Activated naive CD8-positive, alpha-beta T cell treated with anti-CD3 and anti-CD28 coated beads for 36 hours (primary cell): Measurements from ENCODE around the gene LIMK2. TPM values are rescaled to one million over a fixed set of nuclear protein-coding genes. Genes with fewer than 3 reads are reported as not detected.
"Not testable (repeated sequence)": the region's sequence is repeated elsewhere in the genome, so short reads cannot be mapped to it uniquely, and the experiment has no call there.

ENCODE experiments used
- DNase-seq: peaks from one replicate; pipeline ENCODE4 v3.0.0; 2021
- H3K27ac Mint-ChIP-seq: one replicate; pipeline ENCODE4 v1.8.0; 2022; ENCODE audit warnings: mild to moderate bottlenecking, moderate library complexity, mixed read lengths
- H3K27me3 Mint-ChIP-seq: one replicate; pipeline ENCODE4 v1.8.0; 2022; ENCODE audit warnings: mild to moderate bottlenecking, mixed read lengths
- H3K36me3 Mint-ChIP-seq: one replicate; pipeline ENCODE4 v1.8.0; 2021; ENCODE audit warnings: mild to moderate bottlenecking, mixed read lengths
- H3K4me1 Mint-ChIP-seq: one replicate; pipeline ENCODE4 v1.8.0; 2021; ENCODE audit warnings: mixed read lengths
- H3K4me3 Mint-ChIP-seq: one replicate; pipeline ENCODE4 v1.8.0; 2022; ENCODE audit warnings: mild to moderate bottlenecking, moderate library complexity, mixed read lengths
- H3K9me3 Mint-ChIP-seq: one replicate; pipeline ENCODE4 v1.8.0; 2022; ENCODE audit warnings: mixed read lengths
- total RNA-seq, 2 experiments: library from RNA; stranded (reverse); gene quantifications; one replicate each; pipeline ENCODE4 v1.2.3, GENCODE V29; 2021

LIMK2 gene
- total RNA-seq, 2 experiments from 2014 or later, result 28.9 to 30.1 TPM

DNA sequence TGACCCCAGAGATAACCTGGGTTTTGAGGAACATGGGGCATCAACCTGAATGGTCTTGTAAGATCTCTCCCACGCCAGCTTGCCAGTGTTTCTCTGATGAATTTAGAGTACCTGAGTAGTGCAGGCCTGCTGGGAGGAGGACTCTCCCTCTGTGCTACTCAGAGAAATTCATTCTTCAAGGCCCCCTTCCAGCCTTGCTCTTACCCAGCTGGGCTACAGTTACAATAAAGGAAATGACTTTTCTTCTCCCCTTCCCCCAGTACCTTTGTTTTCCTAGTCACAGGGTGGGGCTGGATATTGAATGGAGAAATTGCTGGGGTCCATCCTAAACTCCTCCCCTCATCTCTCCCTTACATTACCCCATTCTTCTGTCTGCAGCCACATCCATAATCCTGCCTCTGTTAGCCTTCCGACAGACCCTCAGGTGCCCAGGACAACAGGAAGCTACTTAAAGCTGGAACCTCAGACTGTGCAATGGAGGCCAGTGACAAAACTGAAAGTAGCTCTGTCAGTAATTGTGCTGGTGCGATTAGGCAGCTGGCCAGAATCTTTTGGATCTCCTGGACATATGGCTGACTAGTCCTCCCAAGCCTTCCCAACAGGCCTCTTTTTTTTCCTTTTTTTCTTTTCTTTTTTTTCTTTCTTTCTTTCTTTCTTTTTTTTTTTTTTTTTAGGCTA lies 17.4 kb downstream of the LIMK2 start:
- peaks cover 4% of the 10 kb centered on the region for H3K36me3 Mint-ChIP-seq
- no peak overlapping the region for H3K4me3 Mint-ChIP-seq
- H3K9me3 Mint-ChIP-seq, result no peaks in the 10 kb centered on the region
- H3K4me1 Mint-ChIP-seq, result peaks cover 20% of the 10 kb centered on the region
- H3K27me3 Mint-ChIP-seq, result no peaks in the 10 kb centered on the region
- no peak for DNase-seq
- H3K27ac Mint-ChIP-seq, result peak overlapping the region; percentile 78

DNA sequence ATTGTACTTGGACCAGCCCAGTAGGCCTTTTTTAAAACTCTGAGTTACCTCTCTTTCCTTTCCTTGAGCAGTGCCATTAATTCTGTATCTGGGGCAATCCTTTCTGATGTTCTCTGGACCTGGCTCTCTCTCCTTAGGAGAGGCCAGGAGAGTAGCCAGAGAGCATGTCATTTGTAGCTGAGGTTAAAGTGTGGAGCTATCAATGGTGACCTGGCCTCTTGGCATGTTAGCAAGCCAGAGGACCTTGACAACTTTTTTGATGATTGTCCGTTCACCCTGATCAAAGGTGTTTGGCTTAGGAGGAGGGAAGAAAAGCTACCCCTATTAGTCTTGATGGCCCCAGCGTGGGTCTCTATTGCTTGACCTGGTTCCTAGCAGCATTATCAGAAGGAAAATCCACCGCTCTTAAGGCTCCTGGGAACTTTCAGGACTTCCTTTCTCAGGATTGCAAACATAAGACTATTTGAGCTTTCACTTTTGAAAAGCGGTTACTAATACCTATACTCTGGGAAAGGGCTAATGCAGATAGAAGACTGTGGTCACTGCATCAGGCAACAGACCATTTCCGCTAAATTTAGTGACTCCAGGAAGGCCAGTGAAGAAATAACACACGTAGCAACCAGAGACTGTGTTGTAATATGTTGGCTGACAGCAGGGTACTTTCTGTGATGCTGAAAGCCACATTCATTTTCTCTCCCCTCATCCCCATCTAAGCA lies 18.2 kb downstream of the LIMK2 start:
- Mint-ChIP-seq H3K36me3 (peaks cover 6% of the 10 kb centered on the region), H3K4me1 (peaks cover 23% of the 10 kb centered on the region), H3K4me3 (no peak overlapping the region), H3K9me3 (no peaks in the 10 kb centered on the region), H3K27ac (peak overlapping the region; percentile 61), H3K27me3 (no peaks in the 10 kb centered on the region)
- DNase-seq, result no peak

DNA sequence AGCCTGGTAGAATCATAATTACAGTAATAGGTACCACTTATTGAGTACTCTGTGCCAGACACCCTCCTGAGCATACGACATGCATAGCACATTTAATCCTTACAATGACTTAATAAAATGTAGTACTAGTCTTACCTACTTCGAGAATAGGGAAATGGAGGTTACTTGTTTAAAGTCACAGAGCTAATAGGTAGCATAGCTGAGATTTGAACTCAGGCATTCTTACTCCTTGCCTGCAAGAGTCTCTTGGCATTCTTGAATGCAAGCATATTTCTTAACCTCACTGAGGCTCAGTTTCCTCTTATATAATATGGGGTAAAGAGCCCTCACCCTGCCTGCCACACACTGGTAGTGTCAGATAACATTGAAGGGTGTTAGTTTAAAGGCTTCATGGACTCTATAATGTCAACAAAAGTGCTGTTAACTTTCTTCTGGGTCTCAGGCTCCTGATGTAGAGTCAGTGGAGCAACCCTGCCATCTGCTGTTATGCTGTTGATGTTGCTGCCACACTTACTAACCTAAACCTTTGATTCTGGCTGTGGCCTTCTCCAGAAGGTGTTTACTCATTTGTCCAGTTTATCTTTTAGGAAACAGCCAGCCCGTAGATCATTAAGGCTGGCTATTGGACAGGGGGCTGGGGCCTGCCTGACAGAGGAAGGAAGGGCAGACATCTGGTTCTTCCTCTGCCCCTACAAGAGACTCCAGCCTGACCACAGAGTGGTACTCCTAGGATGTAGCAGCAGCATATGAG lies 18.9 kb downstream of the LIMK2 start:
- DNase-seq, result no peak
- Mint-ChIP-seq H3K36me3 (peaks cover 3% of the 10 kb centered on the region), H3K4me1 (peaks cover 23% of the 10 kb centered on the region), H3K27me3 (no peaks in the 10 kb centered on the region), H3K27ac (no peak overlapping the region), H3K9me3 (no peaks in the 10 kb centered on the region), H3K4me3 (no peak overlapping the region)

DNA sequence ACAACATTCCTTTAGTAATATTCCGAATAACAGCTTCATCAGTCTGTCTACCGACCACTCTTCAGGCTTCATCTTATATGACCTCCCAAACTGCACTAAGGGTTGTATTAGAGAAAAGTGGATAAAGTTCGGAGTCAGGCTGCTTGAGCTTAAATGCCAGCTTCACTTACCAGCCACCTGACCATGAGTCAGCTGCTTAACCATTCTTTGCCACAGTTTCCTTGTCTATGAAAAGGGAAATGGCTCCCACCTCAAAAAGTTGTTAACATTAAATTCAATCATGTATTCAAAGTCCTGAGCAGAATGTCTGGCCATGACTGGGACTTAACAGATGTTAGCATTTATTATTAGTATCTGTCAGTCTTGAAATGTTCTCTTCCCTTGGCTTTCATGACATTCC lies 20.9 kb downstream of the LIMK2 start:
- Mint-ChIP-seq H3K36me3 (peaks cover 2% of the 10 kb centered on the region), H3K4me3 (no peak overlapping the region), H3K4me1 (peaks cover 23% of the 10 kb centered on the region), H3K9me3 (no peaks in the 10 kb centered on the region), H3K27ac (no peak overlapping the region), H3K27me3 (no peaks in the 10 kb centered on the region)
- DNase-seq, result no peak

DNA sequence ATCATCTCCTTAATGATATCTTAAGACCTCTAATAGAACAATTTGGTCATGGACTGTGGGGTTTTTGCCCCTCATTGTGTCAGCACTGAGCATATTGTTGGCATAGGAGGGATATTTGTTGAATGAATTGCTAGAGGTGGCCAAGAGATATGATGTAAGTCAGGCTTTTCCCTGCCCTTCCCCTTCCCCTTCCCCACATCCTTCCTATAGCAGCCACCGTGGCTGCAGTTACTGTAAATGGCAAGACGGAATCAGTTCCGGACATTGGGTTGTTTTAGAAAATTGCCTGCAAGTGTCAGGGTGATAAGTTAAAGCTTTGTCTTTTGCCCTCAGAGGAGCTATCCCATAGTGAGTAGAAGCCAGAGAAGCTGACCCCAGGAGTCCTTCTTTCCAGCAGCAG lies 23.0 kb downstream of the LIMK2 start:
- Mint-ChIP-seq H3K4me1 (peaks cover 13% of the 10 kb centered on the region), H3K36me3 (peaks cover 4% of the 10 kb centered on the region), H3K4me3 (no peak overlapping the region), H3K9me3 (no peaks in the 10 kb centered on the region), H3K27ac (no peak overlapping the region), H3K27me3 (no peaks in the 10 kb centered on the region)
- DNase-seq, result no peak

DNA sequence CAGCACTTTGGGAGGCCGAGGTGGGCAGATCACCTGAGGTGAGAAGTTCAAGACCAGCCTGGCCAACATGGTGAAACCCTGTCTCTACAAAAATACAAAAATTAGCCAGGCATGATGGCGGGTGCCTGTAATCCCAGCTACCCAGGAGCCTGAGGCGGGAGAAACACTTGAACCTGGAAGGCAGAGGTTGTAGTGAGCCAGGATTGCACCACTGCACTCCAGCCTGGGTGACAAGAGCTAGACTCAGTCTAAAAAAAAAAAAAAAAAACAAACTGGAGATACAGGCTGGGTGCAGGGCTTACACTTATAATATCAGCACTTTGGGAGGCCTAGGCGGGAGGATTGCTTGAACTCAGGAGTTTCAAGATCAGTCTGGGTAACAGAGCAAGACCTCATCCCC lies 23.9 kb downstream of the LIMK2 start:
- not testable (repeated sequence) for H3K4me1 Mint-ChIP-seq, H3K36me3 Mint-ChIP-seq, DNase-seq, H3K9me3 Mint-ChIP-seq, H3K27ac Mint-ChIP-seq, H3K27me3 Mint-ChIP-seq, H3K4me3 Mint-ChIP-seq

DNA sequence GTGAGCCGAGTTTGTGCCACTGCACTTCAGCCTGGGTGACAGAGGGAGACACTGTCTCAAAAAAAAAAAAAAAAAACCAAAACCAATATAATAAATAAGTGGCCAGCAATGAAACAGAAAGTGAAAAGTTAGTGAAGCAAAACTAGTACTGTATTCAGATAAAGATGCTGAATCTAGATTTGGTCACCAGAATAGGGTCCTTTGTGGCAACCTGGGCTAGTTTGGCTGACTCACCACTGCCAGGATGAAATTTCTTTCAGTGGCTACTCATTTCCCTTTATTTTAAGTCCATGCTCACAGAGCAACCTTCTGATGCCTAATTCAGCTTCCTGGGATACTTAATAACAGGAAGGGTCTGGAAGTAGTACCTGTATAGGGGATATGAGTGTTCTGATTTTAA lies 26.0 kb downstream of the LIMK2 start:
- no peaks in the 10 kb centered on the region for H3K9me3 Mint-ChIP-seq
- DNase-seq, result no peak
- no peak overlapping the region for H3K4me3 Mint-ChIP-seq
- H3K27ac Mint-ChIP-seq, result no peak overlapping the region
- H3K4me1 Mint-ChIP-seq, result peaks cover 8% of the 10 kb centered on the region
- no peaks in the 10 kb centered on the region for H3K27me3 Mint-ChIP-seq
- peaks cover 12% of the 10 kb centered on the region for H3K36me3 Mint-ChIP-seq

DNA sequence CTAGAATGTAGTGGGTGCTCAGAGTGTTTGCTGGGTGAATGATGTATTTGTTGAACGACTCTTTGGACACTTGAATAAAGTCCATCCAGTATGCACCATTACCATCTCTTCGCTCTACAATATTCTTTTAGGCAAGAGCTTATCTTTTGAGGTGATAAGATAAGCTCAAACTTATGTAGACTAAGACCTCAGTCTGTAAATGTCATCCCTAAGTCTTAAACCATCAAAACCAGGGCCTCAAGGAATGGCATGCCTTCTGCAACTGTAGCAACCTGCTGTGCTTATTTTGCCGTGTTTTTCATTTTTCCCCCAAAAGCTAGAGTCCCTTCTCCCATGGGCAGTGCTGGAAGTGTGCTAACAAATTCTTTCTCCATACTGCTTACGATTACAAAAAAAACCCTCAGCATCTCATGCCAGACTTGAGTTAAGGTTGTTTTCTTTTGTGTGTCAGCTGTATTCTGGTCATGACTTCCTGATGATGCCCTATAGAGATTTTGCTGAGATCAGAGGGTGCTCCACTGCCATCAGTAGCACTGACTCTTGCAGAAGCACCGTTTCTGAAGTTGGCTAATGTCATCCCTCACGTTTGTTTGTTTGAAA lies 27.8 kb downstream of the LIMK2 start:
- peaks cover 10% of the 10 kb centered on the region for H3K36me3 Mint-ChIP-seq
- no peaks in the 10 kb centered on the region for H3K9me3 Mint-ChIP-seq
- no peaks in the 10 kb centered on the region for H3K27me3 Mint-ChIP-seq
- H3K4me3 Mint-ChIP-seq, result no peak overlapping the region
- no peak overlapping the region for H3K27ac Mint-ChIP-seq
- H3K4me1 Mint-ChIP-seq, result peaks cover 8% of the 10 kb centered on the region
- DNase-seq, result no peak

DNA sequence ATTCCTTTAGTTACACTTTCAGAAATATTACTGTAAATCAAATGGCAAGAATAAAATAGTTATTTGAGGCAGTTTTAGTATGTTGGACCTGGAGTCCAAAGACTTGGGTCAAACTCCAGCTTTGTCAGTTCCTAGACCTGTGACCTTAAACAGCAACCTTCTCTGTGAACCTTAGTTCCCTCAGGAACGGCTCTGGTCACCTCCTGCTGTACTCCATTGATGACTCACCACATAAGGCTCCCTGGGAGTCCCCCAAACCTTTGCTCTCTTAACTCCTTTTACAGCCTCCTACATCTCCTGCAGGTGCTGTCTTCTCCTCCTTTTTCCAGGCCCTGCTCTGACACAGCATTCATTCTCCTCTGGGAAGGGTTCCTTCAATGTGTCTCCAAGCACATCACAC lies 29.1 kb downstream of the LIMK2 start:
- no peak overlapping the region for H3K27ac Mint-ChIP-seq
- H3K36me3 Mint-ChIP-seq, result peaks cover 10% of the 10 kb centered on the region
- DNase-seq, result no peak
- no peaks in the 10 kb centered on the region for H3K9me3 Mint-ChIP-seq
- no peak overlapping the region for H3K4me3 Mint-ChIP-seq
- peaks cover 5% of the 10 kb centered on the region for H3K4me1 Mint-ChIP-seq
- H3K27me3 Mint-ChIP-seq, result no peaks in the 10 kb centered on the region

DNA sequence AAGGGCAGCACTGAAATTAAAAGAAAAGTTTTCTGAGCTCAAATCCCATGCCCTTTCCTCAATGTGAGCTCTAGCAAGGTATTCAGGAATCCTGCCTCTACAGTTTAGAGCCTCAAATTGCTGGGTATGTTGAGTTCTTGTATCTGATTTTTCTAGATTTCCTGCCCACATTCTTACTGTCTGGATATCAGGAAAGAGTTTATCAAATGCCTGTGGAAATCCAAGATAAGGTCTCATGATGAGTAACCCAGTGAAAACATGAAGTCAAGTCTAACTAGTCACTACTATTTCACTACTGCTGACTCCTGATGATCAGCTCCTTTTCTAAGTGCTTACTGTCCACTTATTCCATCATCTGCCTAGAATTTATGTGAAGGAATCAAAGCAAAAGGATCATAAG lies 29.8 kb downstream of the LIMK2 start:
- no peak for DNase-seq
- Mint-ChIP-seq H3K27me3 (no peaks in the 10 kb centered on the region), H3K36me3 (peaks cover 10% of the 10 kb centered on the region), H3K9me3 (no peaks in the 10 kb centered on the region), H3K4me3 (no peak overlapping the region), H3K27ac (no peak overlapping the region), H3K4me1 (peaks cover 8% of the 10 kb centered on the region)

DNA sequence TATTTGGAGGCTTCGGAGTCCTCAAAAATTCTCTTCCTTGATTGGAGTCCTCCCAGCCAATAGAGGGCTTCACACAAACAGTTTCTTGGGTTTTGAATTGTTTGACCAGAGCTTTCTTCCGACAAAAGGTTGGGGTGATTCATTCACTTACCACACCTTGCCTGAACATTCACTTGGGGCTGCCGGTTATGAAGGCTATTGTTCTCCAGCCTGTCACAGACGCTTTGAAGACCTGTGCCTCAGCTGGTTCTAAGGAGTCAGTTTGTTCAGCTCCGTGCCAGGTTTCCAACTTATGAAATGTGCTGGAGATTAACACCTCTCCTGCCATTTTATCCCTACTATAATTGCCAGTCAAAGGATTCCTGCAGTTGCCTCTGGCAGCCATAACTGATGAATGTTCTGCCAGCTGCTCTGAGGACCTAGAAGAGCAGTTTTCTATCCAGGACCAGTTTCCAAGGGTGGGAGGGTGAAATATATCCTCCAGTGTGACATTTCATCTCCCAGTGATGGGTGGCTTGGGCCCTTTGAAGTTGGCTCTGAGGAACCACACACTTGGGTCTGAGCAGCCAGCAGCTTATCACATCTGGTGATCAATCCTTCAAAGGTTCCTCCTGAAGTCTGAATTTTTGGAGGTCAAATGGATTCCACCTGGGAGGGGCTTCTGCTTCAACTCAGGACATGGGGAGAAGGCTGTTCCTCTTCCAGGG lies 31.4 kb downstream of the LIMK2 start:
- H3K27ac Mint-ChIP-seq, result no peak overlapping the region
- H3K9me3 Mint-ChIP-seq, result no peaks in the 10 kb centered on the region
- H3K4me1 Mint-ChIP-seq, result peaks cover 19% of the 10 kb centered on the region

DNA sequence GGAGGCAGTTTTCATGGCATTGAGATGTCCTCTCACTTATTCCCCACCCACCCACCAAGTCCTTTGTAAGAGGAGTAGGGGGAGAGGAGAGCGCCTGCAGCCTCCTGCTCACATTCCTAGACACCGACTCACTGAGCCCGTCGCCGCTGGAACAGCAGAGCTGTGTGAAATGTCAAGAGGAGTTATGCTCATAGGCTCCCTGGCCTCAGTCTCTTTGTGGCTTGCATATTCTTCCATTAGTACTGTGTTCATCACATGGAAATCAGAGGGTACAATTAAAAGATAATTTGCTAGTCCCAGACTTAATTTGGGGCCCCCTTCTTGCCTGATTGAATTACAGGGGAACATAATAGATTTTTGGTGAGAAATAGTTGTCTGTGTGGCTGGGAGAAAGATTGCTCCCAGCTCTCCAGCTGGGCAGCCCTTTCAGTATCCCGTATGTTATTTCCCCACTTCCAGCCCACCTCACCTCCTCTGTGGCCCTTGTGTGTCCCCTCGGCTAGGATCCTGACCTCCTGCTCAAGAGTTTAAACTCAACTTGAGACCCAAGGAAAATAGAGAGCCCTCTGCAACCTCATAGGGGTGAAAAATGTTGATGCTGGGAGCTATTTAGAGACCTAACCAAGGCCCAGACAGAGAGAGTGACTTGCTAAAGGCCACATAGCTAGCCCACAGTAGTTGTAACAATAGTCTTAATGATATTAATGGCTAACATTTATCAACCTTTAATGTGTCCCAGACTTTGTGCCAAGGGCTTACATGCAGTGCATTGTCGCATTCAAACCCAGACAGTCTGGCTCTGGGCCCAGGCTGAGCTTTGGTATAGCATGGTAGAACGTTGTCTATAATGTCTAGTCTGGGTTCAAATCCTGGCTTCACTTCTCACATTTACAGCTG lies 32.2 kb downstream of the LIMK2 start:
- Mint-ChIP-seq H3K27ac (no peak overlapping the region), H3K9me3 (no peaks in the 10 kb centered on the region), H3K27me3 (no peaks in the 10 kb centered on the region), H3K4me1 (peaks cover 20% of the 10 kb centered on the region), H3K4me3 (no peak overlapping the region), H3K36me3 (peaks cover 7% of the 10 kb centered on the region)
- no peak for DNase-seq

More for the DNA sequence above, 31.4 kb downstream of the LIMK2 start:
- no peak overlapping the region for H3K4me3 Mint-ChIP-seq
- no peak for DNase-seq
- peaks cover 10% of the 10 kb centered on the region for H3K36me3 Mint-ChIP-seq
- H3K27me3 Mint-ChIP-seq, result no peaks in the 10 kb centered on the region

DNA sequence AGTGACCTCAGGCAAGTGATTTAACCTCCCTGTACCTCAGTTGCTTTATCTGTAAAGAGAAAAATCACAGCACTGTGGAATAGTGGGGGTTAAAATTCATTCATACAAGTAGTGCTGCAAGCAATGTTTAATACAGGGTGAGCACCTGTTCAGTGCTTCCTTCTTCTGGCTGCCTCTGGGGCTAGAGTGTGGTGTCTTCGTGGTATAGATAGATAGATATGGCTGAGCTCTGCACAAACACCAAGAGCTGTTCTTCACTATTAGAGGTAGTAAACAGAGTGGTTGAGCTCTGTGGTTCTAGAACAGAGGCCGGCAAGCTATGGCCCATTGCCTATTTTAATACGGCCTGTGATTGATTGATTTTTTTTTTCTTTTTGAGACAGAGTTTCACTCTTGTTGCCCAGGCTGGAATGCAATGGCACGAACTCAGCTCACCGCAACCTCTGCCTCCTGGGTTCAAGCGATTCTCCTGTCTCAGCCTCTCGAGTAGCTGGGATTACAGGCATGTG lies 32.9 kb downstream of the LIMK2 start:
- Mint-ChIP-seq H3K27ac (no peak overlapping the region), H3K4me1 (peaks cover 21% of the 10 kb centered on the region), H3K4me3 (no peak overlapping the region), H3K27me3 (no peaks in the 10 kb centered on the region), H3K36me3 (peaks cover 7% of the 10 kb centered on the region), H3K9me3 (no peaks in the 10 kb centered on the region)
- no peak for DNase-seq

DNA sequence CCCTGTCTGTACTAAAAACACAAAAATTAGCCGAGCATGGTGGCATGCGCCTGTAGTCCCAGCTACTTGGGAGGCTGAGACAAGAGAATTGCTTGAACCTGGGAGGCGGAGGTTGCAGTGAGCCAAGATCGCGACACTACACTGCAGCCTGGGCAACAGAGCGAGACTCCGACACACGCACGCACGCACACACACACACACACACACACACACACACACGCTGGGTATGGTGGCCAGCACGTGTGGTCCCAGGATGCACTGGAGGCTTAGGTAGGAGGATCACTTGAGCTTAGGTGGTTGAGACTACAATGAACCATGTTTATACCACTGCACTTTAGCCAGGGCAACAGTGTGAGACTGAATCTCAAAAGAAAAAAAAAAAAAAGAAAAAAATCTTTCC lies 33.9 kb downstream of the LIMK2 start:
- not testable (repeated sequence) for H3K9me3 Mint-ChIP-seq, H3K27me3 Mint-ChIP-seq, H3K27ac Mint-ChIP-seq, H3K4me3 Mint-ChIP-seq, H3K36me3 Mint-ChIP-seq, DNase-seq
- peaks cover 22% of the 10 kb centered on the region for H3K4me1 Mint-ChIP-seq
